GM10248 (cell line): ENCODE results near the gene CEMP1.

Experiments
- CTCF ChIA-PET: fragments of 300-600 bp; sonication (Branson Sonifier 250); formaldehyde crosslinking; extraction: SDS; loops from one replicate; lab custom pipeline; 2021; ENCODE audit warnings: antibody characterized with exemption; lab: Yijun Ruan, JAX
- POLR2A ChIA-PET: fragments of 350-650 bp; sonication (Branson Sonifier 250); formaldehyde crosslinking; extraction: SDS; loops from one replicate; lab custom pipeline; 2020; ENCODE audit warnings: antibody characterized with exemption; lab: Yijun Ruan, JAX
- DNase-seq: peaks from one replicate; pipeline ENCODE4 v3.0.0; 2012; ENCODE audit errors: extremely low spot score
- TF ChIP-seq, protein P1 (sequence below): IDR thresholded peaks from 2 replicates; pipeline ENCODE4 v1.5.1; 2012; ENCODE audit warnings: mild to moderate bottlenecking, low read depth; ENCODE audit errors: extremely low read depth, missing control alignments, control extremely low read depth

CEMP1 gene

DNA sequence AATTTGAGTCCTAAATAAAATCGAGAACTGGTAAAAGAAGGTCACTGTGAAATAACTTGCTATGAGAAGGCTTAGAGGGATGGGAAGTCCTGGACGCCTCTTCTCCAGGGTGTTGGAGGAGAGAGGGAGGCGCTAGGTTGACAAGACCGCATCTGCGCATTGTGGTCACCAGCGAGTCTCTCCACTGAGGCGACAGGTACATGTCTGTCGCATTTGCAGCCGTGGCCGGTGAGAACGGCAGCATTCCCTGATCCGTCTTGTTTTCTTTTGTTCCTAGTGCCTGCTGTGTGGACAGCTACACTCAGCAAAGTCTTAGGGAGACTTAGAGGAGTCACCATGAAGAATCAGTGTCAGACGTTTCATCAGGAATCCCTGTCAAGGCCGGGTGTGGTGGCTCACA lies 25.5 kb downstream of the CEMP1 start:
- ChIA-PET POLR2A (no interaction called here), CTCF (no interaction called here)
- TF ChIP-seq, protein P1, sequence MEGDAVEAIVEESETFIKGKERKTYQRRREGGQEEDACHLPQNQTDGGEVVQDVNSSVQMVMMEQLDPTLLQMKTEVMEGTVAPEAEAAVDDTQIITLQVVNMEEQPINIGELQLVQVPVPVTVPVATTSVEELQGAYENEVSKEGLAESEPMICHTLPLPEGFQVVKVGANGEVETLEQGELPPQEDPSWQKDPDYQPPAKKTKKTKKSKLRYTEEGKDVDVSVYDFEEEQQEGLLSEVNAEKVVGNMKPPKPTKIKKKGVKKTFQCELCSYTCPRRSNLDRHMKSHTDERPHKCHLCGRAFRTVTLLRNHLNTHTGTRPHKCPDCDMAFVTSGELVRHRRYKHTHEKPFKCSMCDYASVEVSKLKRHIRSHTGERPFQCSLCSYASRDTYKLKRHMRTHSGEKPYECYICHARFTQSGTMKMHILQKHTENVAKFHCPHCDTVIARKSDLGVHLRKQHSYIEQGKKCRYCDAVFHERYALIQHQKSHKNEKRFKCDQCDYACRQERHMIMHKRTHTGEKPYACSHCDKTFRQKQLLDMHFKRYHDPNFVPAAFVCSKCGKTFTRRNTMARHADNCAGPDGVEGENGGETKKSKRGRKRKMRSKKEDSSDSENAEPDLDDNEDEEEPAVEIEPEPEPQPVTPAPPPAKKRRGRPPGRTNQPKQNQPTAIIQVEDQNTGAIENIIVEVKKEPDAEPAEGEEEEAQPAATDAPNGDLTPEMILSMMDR: no peak
- no peak for DNase-seq

DNA sequence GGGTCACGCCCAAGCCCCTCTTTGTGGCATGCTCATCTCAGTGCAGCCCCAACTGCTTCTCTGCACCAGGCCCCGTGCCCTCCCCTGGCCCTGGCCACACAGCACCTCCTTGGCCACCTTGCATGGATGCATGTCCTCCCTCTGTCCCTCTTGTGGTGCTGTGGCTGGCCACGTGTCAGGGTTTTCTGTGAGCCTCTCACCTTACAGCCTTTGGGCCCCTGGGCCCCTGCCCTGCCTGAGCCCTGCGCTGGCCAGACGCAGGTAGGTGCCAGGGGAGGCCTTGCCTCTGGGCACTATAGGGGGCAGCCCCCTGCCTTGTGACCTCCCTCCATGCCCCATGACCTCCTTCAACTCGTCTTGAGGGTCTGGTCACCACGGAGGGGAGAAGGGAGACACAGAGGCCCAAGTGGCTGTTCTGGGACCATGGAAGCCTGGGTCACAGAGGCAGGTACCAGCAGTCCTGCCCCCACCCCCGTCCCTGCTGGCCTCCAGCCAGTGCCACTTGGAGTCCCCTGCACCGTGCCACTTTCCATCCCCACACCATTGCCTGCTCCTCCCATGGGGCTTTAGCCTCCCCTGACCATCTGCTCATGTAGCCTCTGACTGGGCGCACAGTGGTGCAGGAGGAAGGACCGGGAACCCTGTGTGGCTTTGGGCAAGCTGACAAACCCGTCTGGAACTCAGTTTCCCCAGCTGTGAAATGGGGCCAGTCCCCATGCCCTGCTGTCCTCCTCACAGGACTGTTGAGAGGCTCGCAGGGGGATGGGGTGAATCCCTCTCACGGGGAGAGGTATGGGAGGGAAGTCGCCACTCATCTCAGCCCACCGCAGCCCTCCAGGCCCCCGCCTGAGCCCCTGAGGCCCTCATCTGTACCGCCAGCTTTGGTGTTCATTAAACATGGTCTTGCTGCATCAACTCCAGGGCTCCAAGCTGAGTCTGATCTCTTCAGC lies 29.0 kb downstream of the CEMP1 start:
- TF ChIP-seq, protein P1: no peak
- CTCF ChIA-PET: interaction anchor here (0.7 to 3.9 kb wide), 37 partner anchors 9 to 349 kb away, joined by 3 to 36 read pairs (median 4); partner anchors contain the start of genes ABCA3, AMDHD2, CCNF and ECI1

DNA sequence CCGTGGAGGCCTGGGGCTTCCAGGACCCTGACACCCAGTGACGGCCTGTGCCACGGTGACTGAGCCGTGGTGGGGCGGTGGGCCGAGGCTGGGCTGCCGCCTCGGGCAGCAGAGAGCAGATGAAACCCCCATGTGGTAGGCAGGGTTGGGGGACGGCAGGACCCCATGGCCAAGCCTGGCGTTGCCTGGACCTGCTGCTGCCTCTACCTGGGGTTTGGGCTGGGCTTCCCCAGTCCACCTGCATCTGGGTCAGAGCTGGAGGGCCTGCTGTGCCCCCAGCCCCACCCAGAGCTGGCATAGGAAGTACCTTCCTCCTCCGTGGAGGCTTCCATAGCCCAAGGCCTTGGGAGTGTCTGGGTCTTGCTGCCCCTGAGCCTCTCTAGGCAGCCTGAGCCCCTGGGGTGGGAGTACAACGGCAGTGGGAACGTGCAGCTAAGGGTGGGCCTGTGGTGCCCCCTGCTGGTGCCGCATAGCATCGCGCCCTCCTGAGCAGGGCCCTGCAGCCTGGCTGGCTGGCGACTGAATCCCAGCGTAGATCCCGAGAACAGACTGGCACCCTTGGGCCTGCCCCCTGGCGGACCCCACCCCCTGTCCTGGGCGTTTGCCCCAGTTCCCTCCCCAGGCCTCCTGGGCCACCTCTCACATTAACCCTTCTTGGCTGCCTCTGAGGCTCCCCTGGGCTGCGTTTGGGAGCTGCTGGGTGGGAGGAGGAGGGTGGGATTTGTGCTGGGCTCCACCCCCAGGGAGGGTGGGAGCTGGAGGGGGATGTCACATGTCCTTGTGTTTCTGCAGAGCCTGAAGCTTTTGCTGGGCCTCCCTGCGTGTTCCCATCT lies 30.1 kb downstream of the CEMP1 start:
- TF ChIP-seq, protein P1: peak; percentile 94
- peak; percentile 89 for DNase-seq
- ChIA-PET POLR2A (interaction anchor here (1.0 kb wide), 1 partner anchor 346 kb away, joined by 3 read pairs; the partner anchor contains the start of gene TRAF7), CTCF (interaction anchor here (0.6 to 3.9 kb wide), 46 partner anchors 10 to 348 kb away, joined by 3 to 36 read pairs (median 3); partner anchors contain the start of genes ABCA3, AMDHD2, CCNF and ECI1)

More for the DNA sequence above, 29.0 kb downstream of the CEMP1 start:
- DNase-seq: no peak
- POLR2A ChIA-PET: no interaction called here

DNA sequence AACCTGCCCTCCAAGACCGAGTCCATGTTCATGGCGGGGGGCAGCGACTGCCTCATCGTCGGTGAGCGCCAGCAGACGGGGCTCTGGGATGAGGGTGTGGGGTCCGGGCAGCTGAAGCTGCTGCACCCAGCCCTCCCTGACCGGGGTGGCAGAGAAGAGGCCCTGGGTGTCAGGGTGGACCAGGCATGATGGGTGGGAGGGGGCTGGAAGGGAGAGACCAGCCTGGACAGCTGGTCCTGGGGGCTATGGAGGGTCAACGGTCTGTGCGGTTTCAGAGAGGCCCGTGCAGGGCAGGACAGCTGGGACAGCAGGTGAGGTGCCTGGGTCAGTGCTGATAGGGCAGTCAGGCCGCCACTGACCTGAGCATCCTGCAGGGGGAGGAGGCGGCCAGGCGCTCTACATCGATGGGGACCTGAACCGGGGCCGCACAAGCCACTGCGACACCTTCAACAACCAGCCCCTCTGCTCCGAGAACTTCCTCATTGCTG lies 30.7 kb downstream of the CEMP1 start:
- TF ChIP-seq, protein P1: no peak

DNA sequence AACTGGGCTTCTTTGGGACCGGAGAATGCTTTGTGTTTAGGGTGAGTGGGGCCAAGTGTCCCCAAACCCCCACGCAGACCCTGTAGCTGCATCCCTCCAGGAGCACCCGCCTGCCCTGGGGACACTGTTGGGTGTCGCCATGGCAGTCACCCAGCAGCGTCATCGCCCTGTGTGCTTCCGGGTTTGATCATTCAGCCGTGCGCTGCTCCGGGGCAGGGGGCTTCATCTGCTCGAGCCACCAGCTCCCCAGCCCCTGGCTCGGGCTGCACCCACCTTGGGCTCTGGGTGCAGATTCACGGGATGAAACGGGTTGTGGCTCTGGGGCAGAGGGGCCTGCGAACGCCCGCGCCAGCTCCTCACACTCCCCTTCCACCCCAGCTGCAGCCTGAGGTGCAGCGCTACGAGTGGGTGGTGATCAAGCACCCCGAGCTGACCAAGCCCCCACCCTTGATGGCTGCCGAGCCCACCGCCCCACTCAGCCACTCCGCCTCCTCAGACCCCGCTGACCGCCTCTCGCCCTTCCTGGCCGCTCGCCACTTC lies 31.2 kb downstream of the CEMP1 start:
- TF ChIP-seq, protein P1: no peak
- ChIA-PET POLR2A (no interaction called here), CTCF (interaction anchor here (1.0 to 3.9 kb wide), 11 partner anchors 10 to 306 kb away, joined by 3 to 36 read pairs (median 7); partner anchors contain the start of gene CCNF)
- DNase-seq: no peak

More for the DNA sequence above, 30.7 kb downstream of the CEMP1 start:
- ChIA-PET POLR2A (interaction anchor here (1.0 kb wide), 1 partner anchor 345 kb away, joined by 3 read pairs; the partner anchor contains the start of gene TRAF7), CTCF (interaction anchor here (0.6 to 3.9 kb wide), 33 partner anchors 11 to 306 kb away, joined by 3 to 36 read pairs (median 4); partner anchors contain the start of genes ABCA3, CCNF, ECI1 and RNPS1)
- DNase-seq: no peak
